ENCODE data around the gene MID1. TPM values are rescaled to one million over a fixed set of nuclear protein-coding genes. Genes with fewer than 3 reads are reported as not detected.
A peak's percentile ranks its signal among the peaks of the same experiment; 100 is the strongest.

Gene MID1
- total RNA-seq, 4 donors from 2014 or later, result 6.7 to 17.7 (median 10.9) TPM

GRCh38 chrX:10509397-10509796 is 111.0 kb downstream of the MID1 start:
- Histone ChIP-seq H3K9me3 (no peaks in the 10 kb centered on the region), H3K27me3 (no peaks in the 10 kb centered on the region), H3K27ac (no peak overlapping the region), H3K36me3 (no peaks in the 10 kb centered on the region), H3K4me3 (no peak overlapping the region), H3K4me1 (peaks cover 0 to 23% (median 7%) of the 10 kb centered on the region in 4 donors)
- 31 to 75% methylated on average over 2 to 3 of the region's 3 CpGs for WGBS, 2 donors
- no peak for DNase-seq (ENCODE audit: low spot score in 2 of 2)
- no peak for TF ChIP-seq POLR2A (IDR thresholded peaks at IDR 0.05)
- TF ChIP-seq EP300 (IDR thresholded peaks at IDR 0.05), result no peak
- TF ChIP-seq CTCF (IDR thresholded peaks at IDR 0.05), result no peak

GRCh38 chrX:10508891-10509290 is 111.5 kb downstream of the MID1 start:
- H3K4me3 ChIP-seq, result no peak overlapping the region
- no peaks in the 10 kb centered on the region for H3K9me3 ChIP-seq
- no peaks in the 10 kb centered on the region for H3K27me3 ChIP-seq
- no peak for TF ChIP-seq CTCF (IDR thresholded peaks at IDR 0.05)
- TF ChIP-seq EP300 (IDR thresholded peaks at IDR 0.05), result no peak
- H3K4me1 ChIP-seq, result peaks cover 0 to 23% (median 7%) of the 10 kb centered on the region in 4 donors
- no peak overlapping the region for H3K27ac ChIP-seq
- no peak for DNase-seq (ENCODE audit: low spot score in 2 of 2)
- no peaks in the 10 kb centered on the region for H3K36me3 ChIP-seq

GRCh38 chrX:10507876-10508275 is 112.5 kb downstream of the MID1 start:
- no peaks in the 10 kb centered on the region for H3K27me3 ChIP-seq
- H3K4me3 ChIP-seq, result no peak overlapping the region
- H3K27ac ChIP-seq, result peak overlapping the region in 2 of 4 donors; percentile 7 to 47
- no peaks in the 10 kb centered on the region for H3K36me3 ChIP-seq
- no peaks in the 10 kb centered on the region for H3K9me3 ChIP-seq
- no peak for DNase-seq (ENCODE audit: low spot score in 2 of 2)
- WGBS, 2 donors, result 47 to 60% methylated on average over 2 of the region's 2 CpGs
- peaks cover 0 to 26% (median 7%) of the 10 kb centered on the region in 4 donors for H3K4me1 ChIP-seq
- TF ChIP-seq EP300 (IDR thresholded peaks at IDR 0.05) (no peak), POLR2A (IDR thresholded peaks at IDR 0.05) (no peak), CTCF (IDR thresholded peaks at IDR 0.05) (no peak)

GRCh38 chrX:10507181-10507580 is 113.2 kb downstream of the MID1 start:
- Histone ChIP-seq H3K9me3 (no peaks in the 10 kb centered on the region), H3K27ac (peak overlapping the region in 2 of 4 donors; percentile 44 to 47), H3K4me1 (peaks cover 0 to 26% (median 4%) of the 10 kb centered on the region in 4 donors), H3K27me3 (no peaks in the 10 kb centered on the region), H3K4me3 (no peak overlapping the region), H3K36me3 (no peaks in the 10 kb centered on the region)
- DNase-seq (ENCODE audit: low spot score in 2 of 2), result no peak
- no peak for TF ChIP-seq CTCF (IDR thresholded peaks at IDR 0.05)
- no peak for TF ChIP-seq POLR2A (IDR thresholded peaks at IDR 0.05)
- TF ChIP-seq EP300 (IDR thresholded peaks at IDR 0.05), result no peak
- 26 to 33% methylated on average over 3 of the region's 3 CpGs for WGBS, 2 donors

GRCh38 chrX:10506781-10507180 is 113.6 kb downstream of the MID1 start:
- DNase-seq (ENCODE audit: low spot score in 2 of 2), result no peak
- Histone ChIP-seq H3K36me3 (no peaks in the 10 kb centered on the region), H3K4me3 (no peak overlapping the region), H3K4me1 (peaks cover 0 to 25% (median 3%) of the 10 kb centered on the region in 4 donors), H3K27me3 (no peaks in the 10 kb centered on the region), H3K27ac (peak overlapping the region in 2 of 4 donors; percentile 44 to 47), H3K9me3 (no peaks in the 10 kb centered on the region)
- 62 to 70% methylated on average over 4 of the region's 4 CpGs for WGBS, 2 donors
- no peak for TF ChIP-seq EP300 (IDR thresholded peaks at IDR 0.05)
- TF ChIP-seq CTCF (IDR thresholded peaks at IDR 0.05), result no peak
- TF ChIP-seq POLR2A (IDR thresholded peaks at IDR 0.05), result no peak

Data from tibial nerve (tissue), 4 donors.